ENCODE measurements around the gene C16orf82.

Gene C16orf82

GRCh38 chr16:27048316-27048715, 18.4 kb upstream of the C16orf82 start:
- Histone ChIP-seq H3K4me3 (ENCODE audit: extremely low read depth, insufficient read depth, low read length, poor library complexity, severe bottlenecking) (no peak overlapping the region), H3K9me3 (ENCODE audit: control insufficient read depth, low read length) (no peaks in the 10 kb centered on the region), H3K4me1 (ENCODE audit: control insufficient read depth, insufficient read depth, low read length, poor library complexity, severe bottlenecking) (no peaks in the 10 kb centered on the region), H3K27ac (ENCODE audit: low read depth, low read length, severe bottlenecking) (no peak overlapping the region), H3K36me3 (ENCODE audit: control insufficient read depth, insufficient read depth, low read length) (no peaks in the 10 kb centered on the region)
- 80 to 94% methylated on average over 7 of the region's 7 CpGs for WGBS, 2 experiments (ENCODE audit: insufficient coverage in 2 of 2)

DNA sequence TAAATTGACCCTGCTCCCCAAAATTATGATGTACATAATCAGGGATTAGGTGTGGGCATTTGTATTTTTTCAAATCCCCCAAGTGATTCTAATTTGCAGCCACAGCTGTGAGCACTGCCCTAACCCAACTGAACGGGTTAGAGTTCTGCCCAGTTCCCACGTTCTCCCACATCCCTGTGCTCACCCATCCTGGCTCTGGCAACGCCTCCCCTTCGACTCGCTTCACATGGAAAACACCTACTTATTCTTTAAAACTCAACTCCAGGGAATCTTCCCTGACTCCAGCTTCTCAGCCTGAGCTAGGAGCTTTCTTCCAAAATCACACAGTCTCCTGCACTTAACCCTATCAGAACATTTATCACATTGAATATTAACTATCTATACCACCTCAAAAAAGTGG, 17.6 kb upstream of the C16orf82 start:
- Histone ChIP-seq H3K4me1 (ENCODE audit: control insufficient read depth, insufficient read depth, low read length, poor library complexity, severe bottlenecking) (no peaks in the 10 kb centered on the region), H3K27ac (ENCODE audit: low read depth, low read length, severe bottlenecking) (no peak overlapping the region), H3K4me3 (ENCODE audit: extremely low read depth, insufficient read depth, low read length, poor library complexity, severe bottlenecking) (no peak overlapping the region), H3K36me3 (ENCODE audit: control insufficient read depth, insufficient read depth, low read length) (no peaks in the 10 kb centered on the region), H3K9me3 (ENCODE audit: control insufficient read depth, low read length) (no peaks in the 10 kb centered on the region)
- 67 to 85% methylated on average over 5 of the region's 5 CpGs for WGBS, 2 experiments (ENCODE audit: insufficient coverage in 2 of 2)

- WGBS, 2 experiments (ENCODE audit: insufficient coverage in 2 of 2), result 92% methylated on average over 12 to 13 of the region's 16 CpGs
- Histone ChIP-seq H3K9me3 (ENCODE audit: control insufficient read depth, low read length) (no peaks in the 10 kb centered on the region), H3K4me3 (ENCODE audit: extremely low read depth, insufficient read depth, low read length, poor library complexity, severe bottlenecking) (no peak overlapping the region), H3K27ac (ENCODE audit: low read depth, low read length, severe bottlenecking) (no peak overlapping the region), H3K4me1 (ENCODE audit: control insufficient read depth, insufficient read depth, low read length, poor library complexity, severe bottlenecking) (no peaks in the 10 kb centered on the region), H3K36me3 (ENCODE audit: control insufficient read depth, insufficient read depth, low read length) (no peaks in the 10 kb centered on the region)
Observed at GRCh38 chr16:27052007-27052406, 14.7 kb upstream of the C16orf82 start.

- H3K27ac ChIP-seq (ENCODE audit: low read depth, low read length, severe bottlenecking), result no peak overlapping the region
- WGBS, 2 experiments (ENCODE audit: insufficient coverage in 2 of 2), result no CpG with 5 or more reads among the region's 3 CpGs
- no peaks in the 10 kb centered on the region for H3K36me3 ChIP-seq (ENCODE audit: control insufficient read depth, insufficient read depth, low read length)
- no peaks in the 10 kb centered on the region for H3K4me1 ChIP-seq (ENCODE audit: control insufficient read depth, insufficient read depth, low read length, poor library complexity, severe bottlenecking)
- no peaks in the 10 kb centered on the region for H3K9me3 ChIP-seq (ENCODE audit: control insufficient read depth, low read length)
- H3K4me3 ChIP-seq (ENCODE audit: extremely low read depth, insufficient read depth, low read length, poor library complexity, severe bottlenecking), result no peak overlapping the region
Observed at GRCh38 chr16:27053996-27054395, 12.7 kb upstream of the C16orf82 start.

DNA sequence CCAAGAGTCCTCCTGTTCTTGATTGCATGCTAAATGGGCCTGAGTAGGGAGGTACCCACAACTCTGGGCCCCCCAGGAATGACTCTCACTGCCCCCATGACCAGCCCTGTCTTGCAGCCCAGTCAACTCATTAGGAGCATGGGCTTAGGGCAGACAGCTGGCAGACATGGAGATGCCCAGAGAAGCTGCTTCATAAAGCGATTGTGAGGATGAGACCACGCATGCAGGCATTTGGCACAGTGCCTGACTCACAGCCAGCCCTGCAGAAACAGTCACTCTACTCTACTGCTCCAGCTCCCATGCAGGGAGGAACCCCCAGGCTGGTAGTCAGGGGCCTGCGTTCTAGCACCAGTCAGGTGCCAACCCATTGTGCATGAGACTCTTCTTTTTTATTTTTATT, 8.4 kb upstream of the C16orf82 start:
- 75 to 91% methylated on average over 2 of the region's 3 CpGs for WGBS, 2 experiments (ENCODE audit: insufficient coverage in 2 of 2)

DNA sequence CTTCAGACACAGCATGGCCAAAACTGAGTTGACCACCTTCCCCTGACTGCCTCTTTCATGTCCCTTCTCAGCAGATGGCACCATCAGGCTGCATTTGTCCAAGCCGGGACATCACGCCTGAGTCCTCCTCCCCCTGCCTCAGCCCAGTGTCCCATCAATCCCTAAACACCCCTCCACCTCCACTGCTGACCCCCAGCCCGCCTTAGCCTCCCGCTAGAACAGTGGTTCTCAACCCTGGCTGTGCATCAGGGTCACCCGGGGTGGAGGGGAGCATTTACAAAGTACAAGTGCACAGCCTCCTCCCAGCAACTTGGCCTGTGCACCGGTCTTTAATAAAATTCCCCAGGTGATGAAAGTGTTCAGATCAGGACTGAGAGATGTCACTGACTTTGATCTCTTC, 4.0 kb downstream of the C16orf82 start:
- WGBS, 2 experiments (ENCODE audit: insufficient coverage in 2 of 2), result 91 to 100% methylated on average over 2 to 4 of the region's 6 CpGs
- Histone ChIP-seq H3K27ac (ENCODE audit: low read depth, low read length, severe bottlenecking) (no peak overlapping the region), H3K9me3 (ENCODE audit: control insufficient read depth, low read length) (no peaks in the 10 kb centered on the region), H3K4me3 (ENCODE audit: extremely low read depth, insufficient read depth, low read length, poor library complexity, severe bottlenecking) (no peak overlapping the region), H3K4me1 (ENCODE audit: control insufficient read depth, insufficient read depth, low read length, poor library complexity, severe bottlenecking) (no peaks in the 10 kb centered on the region), H3K36me3 (ENCODE audit: control insufficient read depth, insufficient read depth, low read length) (no peaks in the 10 kb centered on the region)

More for the DNA sequence above, 8.4 kb upstream of the C16orf82 start:
- Histone ChIP-seq H3K27ac (ENCODE audit: low read depth, low read length, severe bottlenecking) (no peak overlapping the region), H3K36me3 (ENCODE audit: control insufficient read depth, insufficient read depth, low read length) (no peaks in the 10 kb centered on the region), H3K9me3 (ENCODE audit: control insufficient read depth, low read length) (no peaks in the 10 kb centered on the region), H3K4me3 (ENCODE audit: extremely low read depth, insufficient read depth, low read length, poor library complexity, severe bottlenecking) (no peak overlapping the region), H3K4me1 (ENCODE audit: control insufficient read depth, insufficient read depth, low read length, poor library complexity, severe bottlenecking) (no peaks in the 10 kb centered on the region)

- Histone ChIP-seq H3K4me1 (ENCODE audit: control insufficient read depth, insufficient read depth, low read length, poor library complexity, severe bottlenecking) (no peaks in the 10 kb centered on the region), H3K4me3 (ENCODE audit: extremely low read depth, insufficient read depth, low read length, poor library complexity, severe bottlenecking) (no peak overlapping the region), H3K36me3 (ENCODE audit: control insufficient read depth, insufficient read depth, low read length) (no peaks in the 10 kb centered on the region), H3K27ac (ENCODE audit: low read depth, low read length, severe bottlenecking) (no peak overlapping the region), H3K9me3 (ENCODE audit: control insufficient read depth, low read length) (no peaks in the 10 kb centered on the region)
- 88 to 92% methylated on average over 7 to 9 of the region's 11 CpGs for WGBS, 2 experiments (ENCODE audit: insufficient coverage in 2 of 2)
Observed at GRCh38 chr16:27073733-27074132, 7.0 kb downstream of the C16orf82 start.

- 20 to 45% methylated on average over 3 of the region's 4 CpGs for WGBS, 2 experiments (ENCODE audit: insufficient coverage in 2 of 2)
Observed at GRCh38 chr16:27080895-27081294, 14.2 kb downstream of the C16orf82 start.

GRCh38 chr16:27083861-27084261, 17.1 kb downstream of the C16orf82 start:
- Histone ChIP-seq H3K4me3 (ENCODE audit: extremely low read depth, insufficient read depth, low read length, poor library complexity, severe bottlenecking) (no peak overlapping the region), H3K27ac (ENCODE audit: low read depth, low read length, severe bottlenecking) (no peak overlapping the region), H3K4me1 (ENCODE audit: control insufficient read depth, insufficient read depth, low read length, poor library complexity, severe bottlenecking) (no peaks in the 10 kb centered on the region), H3K9me3 (ENCODE audit: control insufficient read depth, low read length) (no peaks in the 10 kb centered on the region), H3K36me3 (ENCODE audit: control insufficient read depth, insufficient read depth, low read length) (no peaks in the 10 kb centered on the region)
- 48 to 50% methylated on average over 9 to 10 of the region's 11 CpGs for WGBS, 2 experiments (ENCODE audit: insufficient coverage in 2 of 2)

More at GRCh38 chr16:27080895-27081294, 14.2 kb downstream of the C16orf82 start:
- Histone ChIP-seq H3K4me1 (ENCODE audit: control insufficient read depth, insufficient read depth, low read length, poor library complexity, severe bottlenecking) (no peaks in the 10 kb centered on the region), H3K9me3 (ENCODE audit: control insufficient read depth, low read length) (no peaks in the 10 kb centered on the region), H3K4me3 (ENCODE audit: extremely low read depth, insufficient read depth, low read length, poor library complexity, severe bottlenecking) (no peak overlapping the region), H3K27ac (ENCODE audit: low read depth, low read length, severe bottlenecking) (no peak overlapping the region), H3K36me3 (ENCODE audit: control insufficient read depth, insufficient read depth, low read length) (no peaks in the 10 kb centered on the region)

DNA sequence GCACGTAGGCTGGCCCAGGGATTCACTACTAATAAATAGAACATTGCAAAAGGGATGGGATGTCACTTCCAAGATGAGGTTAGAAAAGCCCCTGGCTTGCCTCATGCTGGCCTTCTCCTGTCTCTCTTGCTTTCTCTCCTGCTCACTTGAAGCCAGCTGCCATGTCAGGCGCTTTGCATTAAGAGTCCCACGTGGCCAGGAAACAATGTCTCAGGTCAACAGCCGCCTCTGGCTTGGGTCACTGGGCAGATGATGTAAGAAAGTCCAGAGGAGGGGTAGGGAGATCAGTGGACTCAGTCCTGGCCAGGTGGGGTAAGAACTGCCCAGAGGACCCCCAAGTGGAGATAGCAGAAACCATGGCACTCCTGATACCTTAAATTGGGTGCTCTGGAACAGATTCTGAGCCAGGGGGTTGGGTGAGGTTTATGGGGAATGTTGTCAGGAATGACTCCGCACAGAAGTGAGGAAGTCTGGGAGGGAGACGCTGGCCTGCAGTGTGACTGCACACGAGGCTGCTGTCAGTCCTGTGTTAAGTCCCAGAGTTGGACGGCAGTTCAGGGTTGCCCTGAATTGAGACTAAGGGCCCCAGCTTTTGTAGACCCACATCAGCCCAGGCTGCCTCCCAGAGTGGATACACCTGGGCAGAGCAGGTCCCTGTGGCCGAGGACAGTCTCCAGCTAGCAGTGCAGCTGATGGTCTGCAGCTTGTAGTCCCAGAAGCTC, 17.7 kb downstream of the C16orf82 start:
- Histone ChIP-seq H3K9me3 (ENCODE audit: control insufficient read depth, low read length) (no peaks in the 10 kb centered on the region), H3K36me3 (ENCODE audit: control insufficient read depth, insufficient read depth, low read length) (no peaks in the 10 kb centered on the region), H3K4me3 (ENCODE audit: extremely low read depth, insufficient read depth, low read length, poor library complexity, severe bottlenecking) (no peak overlapping the region), H3K4me1 (ENCODE audit: control insufficient read depth, insufficient read depth, low read length, poor library complexity, severe bottlenecking) (no peaks in the 10 kb centered on the region), H3K27ac (ENCODE audit: low read depth, low read length, severe bottlenecking) (no peak overlapping the region)
- 82 to 86% methylated on average over 8 of the region's 9 CpGs for WGBS, 2 experiments (ENCODE audit: insufficient coverage in 2 of 2)

GRCh38 chr16:27085182-27085581, 18.5 kb downstream of the C16orf82 start:
- WGBS, 2 experiments (ENCODE audit: insufficient coverage in 2 of 2), result 64 to 78% methylated on average over 4 of the region's 6 CpGs
- Histone ChIP-seq H3K4me1 (ENCODE audit: control insufficient read depth, insufficient read depth, low read length, poor library complexity, severe bottlenecking) (no peaks in the 10 kb centered on the region), H3K9me3 (ENCODE audit: control insufficient read depth, low read length) (no peaks in the 10 kb centered on the region), H3K4me3 (ENCODE audit: extremely low read depth, insufficient read depth, low read length, poor library complexity, severe bottlenecking) (no peak overlapping the region), H3K27ac (ENCODE audit: low read depth, low read length, severe bottlenecking) (no peak overlapping the region), H3K36me3 (ENCODE audit: control insufficient read depth, insufficient read depth, low read length) (no peaks in the 10 kb centered on the region)
